Adrenal gland (tissue), 5 donors: Measurements from ENCODE around the gene KLRF2.

Source experiments
- POLR2A ChIP-seq, 2 donors: fragments of 450-650 bp; IDR thresholded peaks; one replicate each; pipeline ENCODE4 v1.6.1; 2017; ENCODE audit warnings: antibody characterized with exemption in 2 of 2, mild to moderate bottlenecking in 2 of 2, moderate library complexity in 1 of 2
- TF ChIP-seq, protein P1 (sequence below), 6 experiments: fragments of 450-650 bp in 4 of 6; fragments of 200-600 bp in 2 of 6; sonication (generic) in 1 of 6; IDR thresholded peaks; 1 replicate in 5 of 6; 2 replicates in 1 of 6; pipeline versions ENCODE4 v1.5.1 to v1.8.0; 2016 to 2021; ENCODE audit warnings: antibody characterized with exemption in 6 of 6, mild to moderate bottlenecking in 2 of 6, moderate library complexity in 1 of 6
- donor health status: DM: no; HTN: no; CAD: no.

DNA sequence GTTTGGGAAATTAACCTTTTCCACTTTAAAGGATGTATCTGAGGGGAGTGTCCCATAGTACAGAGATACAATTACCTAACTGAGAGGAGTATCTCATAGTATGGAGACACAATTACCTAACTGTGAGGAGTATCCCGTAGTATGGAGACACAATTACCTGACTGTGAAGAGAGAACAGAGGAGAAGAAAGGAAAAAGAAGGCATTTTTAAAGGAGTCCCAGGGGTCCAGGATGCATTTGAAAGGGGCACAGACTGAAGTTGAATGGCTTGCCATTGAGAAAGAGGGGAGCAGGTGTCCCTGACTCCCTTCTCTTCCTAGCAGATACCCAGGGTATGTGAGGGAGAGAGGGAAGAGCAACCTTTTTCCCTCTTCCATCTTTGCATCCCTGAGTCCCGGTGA is 17.9 kb downstream of the KLRF2 start:
- TF ChIP-seq, protein P1, sequence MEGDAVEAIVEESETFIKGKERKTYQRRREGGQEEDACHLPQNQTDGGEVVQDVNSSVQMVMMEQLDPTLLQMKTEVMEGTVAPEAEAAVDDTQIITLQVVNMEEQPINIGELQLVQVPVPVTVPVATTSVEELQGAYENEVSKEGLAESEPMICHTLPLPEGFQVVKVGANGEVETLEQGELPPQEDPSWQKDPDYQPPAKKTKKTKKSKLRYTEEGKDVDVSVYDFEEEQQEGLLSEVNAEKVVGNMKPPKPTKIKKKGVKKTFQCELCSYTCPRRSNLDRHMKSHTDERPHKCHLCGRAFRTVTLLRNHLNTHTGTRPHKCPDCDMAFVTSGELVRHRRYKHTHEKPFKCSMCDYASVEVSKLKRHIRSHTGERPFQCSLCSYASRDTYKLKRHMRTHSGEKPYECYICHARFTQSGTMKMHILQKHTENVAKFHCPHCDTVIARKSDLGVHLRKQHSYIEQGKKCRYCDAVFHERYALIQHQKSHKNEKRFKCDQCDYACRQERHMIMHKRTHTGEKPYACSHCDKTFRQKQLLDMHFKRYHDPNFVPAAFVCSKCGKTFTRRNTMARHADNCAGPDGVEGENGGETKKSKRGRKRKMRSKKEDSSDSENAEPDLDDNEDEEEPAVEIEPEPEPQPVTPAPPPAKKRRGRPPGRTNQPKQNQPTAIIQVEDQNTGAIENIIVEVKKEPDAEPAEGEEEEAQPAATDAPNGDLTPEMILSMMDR (IDR thresholded peaks at IDR 0.05) = no peak
- TF ChIP-seq POLR2A (IDR thresholded peaks at IDR 0.05) = no peak
